K562 (cell line): ENCODE data around the gene STAP1. TPM values are rescaled to one million over a fixed set of nuclear protein-coding genes. Genes with fewer than 3 reads are reported as not detected.

Experiments used
- ELF1 ChIP-seq: fragments of 200-800 bp; sonication (Bioruptor generic); IDR thresholded peaks from 2 replicates; pipeline ENCODE4 v1.6.1; 2016; ENCODE audit warnings: missing genetic modification characterization, missing compliant biosample characterization
- MAZ ChIP-seq, 2 experiments: fragments of 450-650 bp in 1 of 2; sonication (generic) in 1 of 2; formaldehyde crosslinking; IDR thresholded peaks in 1 of 2; conservative IDR thresholded peaks in 1 of 2; 2 replicates each; pipeline versions ENCODE4 v1.4.0 to v1.5.0; 2020; ENCODE audit warnings: mild to moderate bottlenecking in 1 of 2, missing genetic modification reagents in 1 of 2
- PHF20 ChIP-seq: fragments of 450-650 bp; IDR thresholded peaks from 2 replicates; pipeline ENCODE4 v1.6.1; 2018; ENCODE audit not compliant: partially characterized antibody
- POLR2A ChIP-seq: fragments of 450-650 bp; conservative IDR thresholded peaks from 2 replicates; pipeline ENCODE4 v1.6.1; 2016
- POLR2G ChIP-seq: fragments of 200-400 bp; formaldehyde crosslinking; IDR thresholded peaks from 2 replicates; pipeline ENCODE4 v1.6.1; 2017; ENCODE audit warnings: low read depth, mild to moderate bottlenecking, antibody characterized with exemption, low read length, moderate library complexity
- ZNF24 ChIP-seq: fragments of 450-650 bp; IDR thresholded peaks from 2 replicates; pipeline ENCODE4 v1.6.1; 2016
- polyA plus RNA-seq, 8 experiments: library from polyadenylated mRNA; depleted of rRNA in 4 of 8; stranded (reverse) in 5 of 8; unstranded in 3 of 8; fragments of >200 nt; fragmentation: Nextera tagmentation in 2 of 8; fragmentation: Illumina TruSeq in 1 of 8; extraction: Ambion mirVana in 2 of 8; extraction: Trizol in 1 of 8; gene quantifications; 2 replicates each; pipeline versions ENCODE4 v1.2.1 to v1.2.3, GENCODE V29; 2011 to 2014; ENCODE audit warnings: inconsistent platforms in 1 of 8, missing spikeins in 1 of 8
- total RNA-seq, 7 experiments: library from RNA; depleted of rRNA in 6 of 7; stranded (reverse); fragments of >200 nt in 6 of 7; fragmentation: Illumina TruSeq in 2 of 7; extraction: Trizol in 2 of 7; gene quantifications; 2 replicates each; pipeline versions ENCODE4 v1.2.1 to v1.2.3, GENCODE V29; 2011 to 2021; ENCODE audit warnings: low replicate concordance in 1 of 7
- TF ChIP-seq, protein P1 (sequence below): sonication (generic); formaldehyde crosslinking; IDR thresholded peaks from 2 replicates; pipeline ENCODE4 v1.8.1; 2023; ENCODE audit warnings: mild to moderate bottlenecking, missing genetic modification reagents, moderate library complexity
- TF ChIP-seq, protein P2 (sequence below): fragments of 450-650 bp; IDR thresholded peaks from 2 replicates; pipeline ENCODE4 v1.6.1; 2014; ENCODE audit warnings: low read depth, mild to moderate bottlenecking, moderate library complexity, borderline replicate concordance
- TF ChIP-seq, protein P3 (sequence below): fragments of 200-800 bp; sonication (Bioruptor generic); IDR thresholded peaks from 2 replicates; pipeline ENCODE4 v1.6.1; 2017; ENCODE audit warnings: missing genetic modification characterization, missing compliant biosample characterization

STAP1 gene
- total and polyA plus RNA-seq, 9 of the 15 experiments (the other 6 are each of a cell fraction or from before 2014, with no cell fraction given): 0.50 to 5.6 (median 1.4) TPM

DNA sequence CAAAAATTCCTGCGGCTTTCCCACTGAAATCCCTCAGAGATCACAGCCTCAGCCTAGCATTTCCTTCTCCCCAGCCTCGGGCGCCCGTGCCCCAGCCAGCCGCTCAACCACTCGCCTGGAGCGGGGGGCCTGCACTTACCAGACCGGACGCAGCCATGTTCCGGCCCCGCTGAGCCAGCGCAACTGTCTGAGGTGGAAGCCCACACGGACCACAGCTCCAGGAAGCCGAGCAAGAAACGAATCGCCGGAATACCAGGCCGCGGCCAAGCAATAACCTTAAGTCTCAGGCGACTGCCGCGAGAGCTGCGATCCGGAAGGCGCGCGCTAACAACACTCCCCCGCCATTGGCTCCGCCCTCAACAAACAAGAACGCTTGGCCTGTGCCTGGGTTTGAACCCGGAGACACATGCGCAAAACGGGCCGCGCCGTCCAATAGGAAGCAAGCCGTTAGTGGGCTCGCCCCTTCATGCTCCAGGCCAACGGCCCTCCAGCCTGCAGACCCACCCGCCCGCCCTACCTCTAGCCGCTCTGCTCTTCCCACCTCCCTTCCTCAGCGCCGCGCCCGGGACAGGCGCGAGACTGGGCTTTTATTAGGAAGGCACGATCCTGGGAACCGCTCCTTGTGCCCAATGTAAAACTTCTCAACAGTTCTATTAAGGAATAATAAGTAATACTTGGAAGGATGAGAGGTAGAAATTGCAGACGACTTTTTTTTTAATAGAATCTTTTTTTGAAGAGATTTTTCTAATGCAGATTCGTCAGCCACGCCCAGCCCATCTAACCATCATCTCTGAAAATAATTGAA, 13.1 kb upstream of the STAP1 start, which contains the start of gene CENPC (continued):
- TF ChIP-seq, protein P1, sequence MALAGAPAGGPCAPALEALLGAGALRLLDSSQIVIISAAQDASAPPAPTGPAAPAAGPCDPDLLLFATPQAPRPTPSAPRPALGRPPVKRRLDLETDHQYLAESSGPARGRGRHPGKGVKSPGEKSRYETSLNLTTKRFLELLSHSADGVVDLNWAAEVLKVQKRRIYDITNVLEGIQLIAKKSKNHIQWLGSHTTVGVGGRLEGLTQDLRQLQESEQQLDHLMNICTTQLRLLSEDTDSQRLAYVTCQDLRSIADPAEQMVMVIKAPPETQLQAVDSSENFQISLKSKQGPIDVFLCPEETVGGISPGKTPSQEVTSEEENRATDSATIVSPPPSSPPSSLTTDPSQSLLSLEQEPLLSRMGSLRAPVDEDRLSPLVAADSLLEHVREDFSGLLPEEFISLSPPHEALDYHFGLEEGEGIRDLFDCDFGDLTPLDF (CRISPR knock-in tag): peak; percentile 81; the same call in 1 of the 2 replicates
- TF ChIP-seq POLR2G: peak; percentile 100
- TF ChIP-seq PHF20: peak; percentile 69
- peak; percentile 97 for TF ChIP-seq POLR2A
- TF ChIP-seq, protein P2, sequence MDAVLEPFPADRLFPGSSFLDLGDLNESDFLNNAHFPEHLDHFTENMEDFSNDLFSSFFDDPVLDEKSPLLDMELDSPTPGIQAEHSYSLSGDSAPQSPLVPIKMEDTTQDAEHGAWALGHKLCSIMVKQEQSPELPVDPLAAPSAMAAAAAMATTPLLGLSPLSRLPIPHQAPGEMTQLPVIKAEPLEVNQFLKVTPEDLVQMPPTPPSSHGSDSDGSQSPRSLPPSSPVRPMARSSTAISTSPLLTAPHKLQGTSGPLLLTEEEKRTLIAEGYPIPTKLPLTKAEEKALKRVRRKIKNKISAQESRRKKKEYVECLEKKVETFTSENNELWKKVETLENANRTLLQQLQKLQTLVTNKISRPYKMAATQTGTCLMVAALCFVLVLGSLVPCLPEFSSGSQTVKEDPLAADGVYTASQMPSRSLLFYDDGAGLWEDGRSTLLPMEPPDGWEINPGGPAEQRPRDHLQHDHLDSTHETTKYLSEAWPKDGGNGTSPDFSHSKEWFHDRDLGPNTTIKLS: peak; percentile 51; the same call in 1 of the 2 replicates
- TF ChIP-seq, protein P3, sequence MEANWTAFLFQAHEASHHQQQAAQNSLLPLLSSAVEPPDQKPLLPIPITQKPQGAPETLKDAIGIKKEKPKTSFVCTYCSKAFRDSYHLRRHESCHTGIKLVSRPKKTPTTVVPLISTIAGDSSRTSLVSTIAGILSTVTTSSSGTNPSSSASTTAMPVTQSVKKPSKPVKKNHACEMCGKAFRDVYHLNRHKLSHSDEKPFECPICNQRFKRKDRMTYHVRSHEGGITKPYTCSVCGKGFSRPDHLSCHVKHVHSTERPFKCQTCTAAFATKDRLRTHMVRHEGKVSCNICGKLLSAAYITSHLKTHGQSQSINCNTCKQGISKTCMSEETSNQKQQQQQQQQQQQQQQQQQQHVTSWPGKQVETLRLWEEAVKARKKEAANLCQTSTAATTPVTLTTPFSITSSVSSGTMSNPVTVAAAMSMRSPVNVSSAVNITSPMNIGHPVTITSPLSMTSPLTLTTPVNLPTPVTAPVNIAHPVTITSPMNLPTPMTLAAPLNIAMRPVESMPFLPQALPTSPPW (CRISPR knock-in tag): peak; percentile 67
- TF ChIP-seq ZNF24: 0 out of 2 replicates have a peak, but pooled peaks have one; percentile 25
- TF ChIP-seq MAZ (CRISPR knock-in tag; conservative IDR thresholded peaks at IDR 0.05 in 1 of 2, IDR thresholded peaks at IDR 0.05 in 1 of 2): peak; percentile 53 to 72
- TF ChIP-seq ELF1: peak; percentile 89
